Nephron progenitor cell (in vitro differentiated cells): ENCODE data around the gene UBTD2.

Experiments used
- DNase-seq: peaks from one replicate; pipeline ENCODE4 v3.0.0; 2021
- H3K27ac Mint-ChIP-seq: 2 replicates; pipeline ENCODE4 v1.8.0; 2021; ENCODE audit warnings: mild to moderate bottlenecking, moderate library complexity, mixed read lengths
- H3K27me3 Mint-ChIP-seq: 2 replicates; pipeline ENCODE4 v1.8.0; 2021; ENCODE audit warnings: mild to moderate bottlenecking, low read depth, mixed read lengths; ENCODE audit not compliant: poor library complexity
- H3K36me3 Mint-ChIP-seq: 2 replicates; pipeline ENCODE4 v1.8.0; 2021; ENCODE audit warnings: low read depth, mixed read lengths
- H3K4me1 Mint-ChIP-seq: 2 replicates; pipeline ENCODE4 v1.8.0; 2021; ENCODE audit warnings: mixed read lengths
- H3K4me3 Mint-ChIP-seq: 2 replicates; pipeline ENCODE4 v1.8.0; 2021; ENCODE audit warnings: mild to moderate bottlenecking, moderate library complexity, mixed read lengths
- H3K9me3 Mint-ChIP-seq: 2 replicates; pipeline ENCODE4 v1.8.0; 2021; ENCODE audit warnings: mild to moderate bottlenecking, moderate library complexity, mixed read lengths
- CTCF ChIP-seq: fragments of 200-600 bp; sonication (generic); IDR thresholded peaks from 2 replicates; pipeline ENCODE4 v1.5.0; 2021; ENCODE audit warnings: antibody characterized with exemption

Gene UBTD2

GRCh38 chr5:172315587-172316493 is 32.3 kb upstream of the UBTD2 start:
- H3K9me3 Mint-ChIP-seq = no peaks in the 10 kb centered on the region
- H3K4me1 Mint-ChIP-seq = peaks cover 26% of the 10 kb centered on the region
- H3K27me3 Mint-ChIP-seq = no peaks in the 10 kb centered on the region
- no peak for DNase-seq
- TF ChIP-seq CTCF = no peak
- H3K4me3 Mint-ChIP-seq = no peak overlapping the region
- H3K27ac Mint-ChIP-seq = no peak overlapping the region
- no peaks in the 10 kb centered on the region for H3K36me3 Mint-ChIP-seq

DNA sequence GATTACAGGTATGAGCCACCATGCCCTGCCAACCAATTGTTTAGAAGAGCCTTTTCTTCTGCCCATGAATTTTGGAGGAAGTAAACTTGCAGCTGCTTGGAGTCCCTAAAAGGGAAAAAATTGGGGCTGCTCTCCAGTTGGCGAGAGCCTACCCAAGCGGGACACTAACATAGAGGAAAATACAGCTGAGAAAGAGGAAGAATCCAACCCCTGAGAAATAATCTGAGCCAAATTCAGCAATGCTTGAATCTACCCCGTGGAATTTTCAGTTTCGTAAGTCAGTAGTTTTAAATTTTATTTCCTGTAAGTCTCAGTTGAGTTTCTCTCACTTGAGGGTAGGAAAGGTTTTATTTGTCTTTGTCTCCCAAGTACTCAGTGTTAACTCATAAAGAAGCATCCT is 30.4 kb upstream of the UBTD2 start:
- no peak overlapping the region for H3K27ac Mint-ChIP-seq
- TF ChIP-seq CTCF = no peak
- H3K27me3 Mint-ChIP-seq = peaks cover 4% of the 10 kb centered on the region
- H3K36me3 Mint-ChIP-seq = no peaks in the 10 kb centered on the region
- H3K9me3 Mint-ChIP-seq = no peaks in the 10 kb centered on the region
- no peak overlapping the region for H3K4me3 Mint-ChIP-seq
- DNase-seq = no peak
- H3K4me1 Mint-ChIP-seq = peaks cover 26% of the 10 kb centered on the region

DNA sequence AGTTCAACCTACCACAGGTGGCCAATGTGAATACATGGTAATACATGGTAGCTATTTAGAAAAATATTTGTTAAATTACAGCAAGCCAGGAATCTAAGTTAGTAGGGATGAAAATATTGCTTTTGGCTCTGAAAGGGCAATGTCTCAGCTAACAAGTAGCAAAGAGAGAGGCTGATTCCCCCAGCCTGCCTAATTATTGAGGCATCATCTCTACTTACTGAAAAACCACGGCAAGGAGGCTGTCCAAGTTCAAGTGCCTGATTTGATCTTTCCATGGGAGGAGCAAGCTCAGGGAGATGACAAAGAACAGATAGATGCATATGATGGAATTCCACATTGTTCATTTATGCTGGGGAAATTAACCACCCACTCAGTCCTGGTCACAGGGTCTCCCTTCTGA is 28.7 kb upstream of the UBTD2 start:
- no peaks in the 10 kb centered on the region for H3K36me3 Mint-ChIP-seq
- H3K4me1 Mint-ChIP-seq = peaks cover 26% of the 10 kb centered on the region
- no peak for TF ChIP-seq CTCF
- no peak for DNase-seq
- no peak overlapping the region for H3K27ac Mint-ChIP-seq
- H3K4me3 Mint-ChIP-seq = no peak overlapping the region
- peaks cover 4% of the 10 kb centered on the region for H3K9me3 Mint-ChIP-seq
- H3K27me3 Mint-ChIP-seq = peaks cover 6% of the 10 kb centered on the region

DNA sequence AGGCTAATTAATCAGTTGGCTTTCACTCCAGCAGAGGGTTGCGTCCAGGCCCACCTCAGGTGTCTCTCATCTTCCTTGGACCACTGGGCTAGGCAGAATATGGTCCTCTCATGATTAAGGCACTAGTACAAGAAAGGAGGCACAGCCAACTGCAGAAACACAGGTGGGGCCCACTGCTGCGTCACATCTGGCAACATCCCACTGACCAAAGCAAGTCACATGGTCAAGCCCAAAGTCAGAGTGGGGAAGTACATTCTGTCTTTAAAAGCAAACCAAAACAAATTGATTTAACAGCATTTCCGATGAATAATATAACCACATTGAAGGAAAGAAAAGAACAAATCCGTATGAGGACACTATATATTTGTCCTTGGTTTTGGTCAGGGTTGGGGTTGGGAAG is 28.0 kb upstream of the UBTD2 start:
- TF ChIP-seq CTCF = no peak
- H3K4me3 Mint-ChIP-seq = no peak overlapping the region
- H3K27me3 Mint-ChIP-seq = peaks cover 6% of the 10 kb centered on the region
- H3K36me3 Mint-ChIP-seq = no peaks in the 10 kb centered on the region
- no peak for DNase-seq
- no peak overlapping the region for H3K27ac Mint-ChIP-seq
- H3K4me1 Mint-ChIP-seq = peaks cover 26% of the 10 kb centered on the region
- peaks cover 4% of the 10 kb centered on the region for H3K9me3 Mint-ChIP-seq

GRCh38 chr5:172311026-172311425 is 27.5 kb upstream of the UBTD2 start:
- H3K9me3 Mint-ChIP-seq = peaks cover 10% of the 10 kb centered on the region
- DNase-seq = no peak
- TF ChIP-seq CTCF = no peak
- no peak overlapping the region for H3K27ac Mint-ChIP-seq
- H3K4me3 Mint-ChIP-seq = no peak overlapping the region
- H3K27me3 Mint-ChIP-seq = peaks cover 6% of the 10 kb centered on the region
- H3K36me3 Mint-ChIP-seq = no peaks in the 10 kb centered on the region
- peaks cover 24% of the 10 kb centered on the region for H3K4me1 Mint-ChIP-seq

DNA sequence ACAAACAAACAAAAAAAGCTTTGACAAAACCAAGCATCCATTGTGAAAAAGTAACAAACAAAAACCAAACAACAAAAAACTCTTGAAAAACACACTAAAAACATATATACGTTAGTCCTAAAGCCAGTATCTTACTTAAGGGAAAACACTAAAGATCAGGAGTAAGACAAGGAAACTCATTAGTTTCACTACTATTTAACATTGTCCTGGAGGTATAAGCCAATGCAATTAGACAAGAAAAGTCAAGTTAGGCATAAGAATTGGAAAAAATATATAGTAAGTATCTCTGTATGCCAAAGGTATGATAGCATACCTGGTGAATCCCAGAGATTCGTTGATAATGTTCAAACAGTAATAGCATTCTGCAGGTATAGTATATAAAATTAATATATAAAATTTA is 21.8 kb upstream of the UBTD2 start:
- Mint-ChIP-seq H3K4me3 (no peak overlapping the region), H3K4me1 (peaks cover 5% of the 10 kb centered on the region), H3K27ac (no peak overlapping the region), H3K36me3 (no peaks in the 10 kb centered on the region), H3K9me3 (peaks cover 22% of the 10 kb centered on the region), H3K27me3 (peaks cover 6% of the 10 kb centered on the region)
- no peak for TF ChIP-seq CTCF
- DNase-seq = no peak
